Right lobe of liver (tissue), 4 donors: ENCODE data around the gene ARL15.

Experiments
- CTCF ChIP-seq, 4 donors: fragments of 200-600 bp in 3 of 4; fragments of 450-650 bp in 1 of 4; IDR thresholded peaks; one replicate each; pipeline versions ENCODE4 v1.5.1 to v1.8.0; 2016 to 2022; ENCODE audit warnings: antibody characterized with exemption in 4 of 4, mild to moderate bottlenecking in 2 of 4
- POLR2A ChIP-seq: fragments of 450-650 bp; IDR thresholded peaks from one replicate; pipeline ENCODE4 v1.6.1; 2017; ENCODE audit warnings: antibody characterized with exemption, mild to moderate bottlenecking
- donor health status: DM: no; HTN: no; CAD: no.
- donor health status: DM: no; HTN: no; CAD: no.
- donor health status: DM: no; HTN: yes; CAD: no.

- TF ChIP-seq CTCF (IDR thresholded peaks at IDR 0.05): no peak
- TF ChIP-seq POLR2A: no peak
These were observed 21.7 kb downstream of the ARL15 start for GRCh38 chr5:54288568-54289217.
